GM10847 (cell line): ENCODE results near the gene TMEM175.

Source experiments
- POLR2A ChIP-seq: IDR thresholded peaks from 2 replicates; pipeline ENCODE4 v1.6.1; 2011; ENCODE audit not compliant: insufficient read length; ENCODE audit errors: extremely low read depth

TMEM175 gene

GRCh38 chr4:973431-974397 lies 41.5 kb downstream of the TMEM175 start, which contains the start of gene DGKQ:
DGKQ (minus strand) TSS chr4:973569; CDS start chr4:973482, 87 bp downstream.
- TF ChIP-seq POLR2A: peak; percentile 39

DNA sequence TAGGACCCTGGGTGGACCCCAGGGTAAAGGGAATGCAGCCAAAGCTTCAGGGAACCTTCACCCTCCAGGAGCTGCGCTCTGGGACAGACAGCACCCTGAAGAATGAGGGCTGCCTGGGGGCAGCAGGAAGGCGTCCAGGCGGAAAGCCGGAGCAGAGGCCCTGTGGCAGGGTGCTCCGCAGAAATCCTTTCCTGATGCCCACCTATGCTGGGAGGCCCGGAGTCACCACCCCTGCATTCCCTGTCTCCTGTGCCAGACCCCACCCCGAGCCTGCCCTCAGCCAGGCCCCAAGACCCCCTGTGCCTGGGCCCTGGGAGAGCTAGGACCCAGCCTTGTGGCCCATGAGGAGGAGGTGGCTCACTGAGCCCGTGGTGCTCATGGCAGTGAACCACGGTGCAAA lies 42.4 kb downstream of the TMEM175 start:
- TF ChIP-seq POLR2A: no peak

DNA sequence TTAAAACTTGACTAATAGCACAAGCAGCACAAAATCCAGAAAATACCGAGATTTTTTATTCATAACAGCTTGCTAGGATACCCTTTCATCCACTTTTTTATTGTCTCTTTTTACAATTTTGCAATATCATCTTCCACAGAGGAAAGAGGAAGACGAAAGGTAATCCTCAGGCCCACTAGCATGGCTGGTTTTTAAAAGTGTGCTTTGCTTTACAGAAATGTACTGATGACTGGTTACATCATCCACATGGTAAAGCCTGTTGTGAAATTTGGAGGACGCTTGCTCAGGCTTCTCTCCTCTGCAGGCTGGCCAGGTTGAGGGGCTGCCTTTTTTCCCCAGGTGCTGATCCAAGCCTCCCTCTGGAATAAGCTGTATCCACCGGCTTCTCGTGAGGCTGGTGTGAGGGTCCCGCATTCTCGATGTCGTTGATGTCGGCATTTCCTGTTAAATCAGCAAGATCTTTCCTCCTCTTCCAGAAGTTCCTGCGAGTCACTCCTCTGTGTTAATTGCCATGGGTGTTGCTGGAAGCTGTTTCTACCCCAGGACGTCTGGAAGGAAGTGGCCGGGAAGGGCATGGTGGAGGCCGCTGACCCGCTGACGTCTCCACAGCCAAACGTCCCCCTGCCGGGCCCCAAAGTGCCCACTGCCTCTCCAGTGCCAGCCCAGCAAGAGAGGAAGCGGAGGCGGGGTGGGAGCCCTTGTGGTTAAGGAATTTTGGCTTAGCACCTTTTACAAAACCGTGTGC lies 46.9 kb downstream of the TMEM175 start:
- no peak for TF ChIP-seq POLR2A

GRCh38 chr4:982291-982690 lies 50.0 kb downstream of the TMEM175 start:
- no peak for TF ChIP-seq POLR2A

- no peak for TF ChIP-seq POLR2A
Measured at GRCh38 chr4:982814-983213, 50.6 kb downstream of the TMEM175 start.

GRCh38 chr4:984336-985054 lies 52.2 kb downstream of the TMEM175 start:
- no peak for TF ChIP-seq POLR2A

DNA sequence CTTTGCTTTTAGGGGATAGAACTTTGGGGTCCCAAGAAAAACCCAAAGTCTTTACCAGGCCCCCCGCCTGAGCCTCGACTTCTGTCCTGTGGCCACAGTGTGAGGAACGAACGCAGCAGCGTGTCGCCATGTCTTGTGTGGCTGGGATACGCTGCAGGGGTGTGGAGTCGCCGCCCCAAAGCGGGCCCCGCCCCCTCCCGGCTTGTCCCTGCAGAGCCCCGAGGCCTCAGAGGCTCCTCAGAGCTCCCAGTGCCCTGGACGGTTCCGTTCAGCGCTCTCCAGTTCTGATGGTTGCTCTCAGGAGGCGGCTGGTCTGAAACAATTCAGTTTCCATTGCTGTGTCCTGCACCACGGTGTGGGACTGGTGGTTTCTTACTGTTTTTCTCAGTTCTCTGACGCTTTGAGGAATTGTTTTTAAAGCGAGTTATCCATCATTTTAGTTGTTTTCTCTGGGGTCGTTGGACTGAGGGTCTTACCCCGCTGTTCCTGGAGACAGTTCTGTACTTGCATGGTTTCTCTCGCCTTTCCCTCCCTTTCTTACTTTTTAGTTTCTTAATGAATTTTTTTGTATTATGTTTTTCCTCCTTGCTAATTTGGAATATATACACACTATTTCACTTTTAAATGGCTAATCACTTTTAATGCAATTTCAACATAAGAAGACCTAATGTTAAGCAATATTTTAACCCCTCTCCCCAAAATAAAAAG lies 53.0 kb downstream of the TMEM175 start:
- no peak for TF ChIP-seq POLR2A

GRCh38 chr4:986428-986878 lies 54.2 kb downstream of the TMEM175 start:
- TF ChIP-seq POLR2A: no peak

GRCh38 chr4:986879-987623 lies 54.8 kb downstream of the TMEM175 start, which contains the start of gene IDUA:
IDUA (plus strand) TSS chr4:987044; CDS start chr4:987085, 41 bp downstream.
- TF ChIP-seq POLR2A: no peak

GRCh38 chr4:987624-988513 lies 55.6 kb downstream of the TMEM175 start:
- no peak for TF ChIP-seq POLR2A

DNA sequence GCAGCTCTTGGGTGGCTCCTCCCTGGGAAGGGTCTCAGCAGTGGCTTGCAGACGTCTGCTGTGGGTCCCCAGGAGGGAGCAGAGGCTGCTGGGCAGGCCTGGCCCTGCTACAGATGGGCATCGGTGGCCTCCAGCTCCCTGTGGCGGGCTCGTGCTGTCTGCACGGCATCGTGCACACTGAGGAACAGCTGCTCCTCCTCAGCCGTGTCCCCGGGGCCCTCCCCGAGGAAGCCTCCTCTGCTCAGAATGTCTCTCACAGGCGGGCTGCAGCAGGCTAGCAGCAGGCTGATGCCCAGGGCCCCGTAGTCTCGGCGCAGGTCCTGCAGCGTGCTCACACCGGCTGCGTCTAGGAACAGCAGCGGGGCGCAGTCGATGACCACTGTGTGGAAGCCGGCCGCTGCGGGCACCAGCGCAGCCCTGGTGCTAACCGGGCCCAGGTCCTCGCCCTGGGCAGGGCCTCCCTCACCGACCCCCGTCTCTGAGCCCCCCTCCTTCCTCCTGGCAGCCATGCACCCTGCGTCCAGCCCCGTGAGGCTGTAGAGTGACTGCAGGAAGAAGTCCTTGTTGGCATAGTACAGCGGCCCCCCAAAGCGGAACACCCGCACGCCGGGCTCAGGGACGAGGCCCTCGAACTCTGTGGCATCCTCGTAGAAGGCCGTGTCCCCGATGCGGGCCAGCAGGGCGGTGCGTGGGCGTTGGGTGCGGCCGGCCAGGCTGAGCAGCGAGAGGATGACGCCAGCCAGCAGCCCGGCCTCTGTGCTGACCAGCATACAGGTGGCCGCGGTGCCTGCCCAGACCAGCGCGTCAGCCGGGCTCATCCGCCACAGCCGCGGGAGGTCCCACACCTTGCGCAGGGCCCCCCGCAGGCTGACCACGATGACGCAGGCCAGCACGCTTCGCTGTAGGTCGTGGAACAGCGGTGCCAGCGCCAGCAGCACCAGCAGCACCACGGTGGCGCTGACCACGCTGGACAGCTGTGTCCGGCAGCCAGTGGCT lies 56.8 kb downstream of the TMEM175 start:
- TF ChIP-seq POLR2A: no peak

DNA sequence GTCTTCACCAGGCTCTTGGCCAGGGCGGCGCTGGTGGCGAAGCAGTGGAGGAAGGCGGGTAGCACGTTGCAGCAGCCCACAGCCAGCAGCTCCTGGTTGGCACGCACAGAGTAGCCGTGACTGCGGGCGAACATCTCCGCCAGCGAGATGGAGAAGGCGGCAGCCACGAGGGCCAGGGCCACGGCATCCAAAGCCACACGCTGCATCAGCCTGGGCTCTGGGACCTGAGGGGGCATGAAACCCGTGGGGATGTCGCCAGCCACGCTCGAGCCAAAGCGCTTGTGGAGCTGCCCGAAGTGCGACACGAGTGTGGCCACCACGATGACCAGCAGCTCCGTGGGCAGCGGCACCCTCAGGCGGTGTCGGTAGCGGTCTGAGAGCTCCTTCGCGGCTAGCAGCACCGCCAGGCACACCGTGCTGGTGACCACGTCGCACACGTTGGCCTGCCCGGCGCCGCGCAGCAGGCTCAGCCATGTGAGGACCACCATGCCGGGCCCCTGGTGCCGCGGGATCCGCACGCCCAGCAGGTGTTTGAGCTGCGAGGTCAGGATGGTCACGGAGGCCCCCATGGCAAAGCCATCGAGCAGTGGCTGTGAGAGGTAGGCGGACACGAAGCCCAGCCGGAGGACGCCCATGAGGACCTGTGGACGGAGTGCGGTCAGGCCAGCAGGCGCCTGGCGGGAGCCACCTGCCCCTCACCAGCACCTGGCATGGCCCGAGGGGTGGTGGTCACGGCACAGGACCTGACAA lies 57.6 kb downstream of the TMEM175 start:
- no peak for TF ChIP-seq POLR2A
